ENCODE data around the gene NOB1.

DNA sequence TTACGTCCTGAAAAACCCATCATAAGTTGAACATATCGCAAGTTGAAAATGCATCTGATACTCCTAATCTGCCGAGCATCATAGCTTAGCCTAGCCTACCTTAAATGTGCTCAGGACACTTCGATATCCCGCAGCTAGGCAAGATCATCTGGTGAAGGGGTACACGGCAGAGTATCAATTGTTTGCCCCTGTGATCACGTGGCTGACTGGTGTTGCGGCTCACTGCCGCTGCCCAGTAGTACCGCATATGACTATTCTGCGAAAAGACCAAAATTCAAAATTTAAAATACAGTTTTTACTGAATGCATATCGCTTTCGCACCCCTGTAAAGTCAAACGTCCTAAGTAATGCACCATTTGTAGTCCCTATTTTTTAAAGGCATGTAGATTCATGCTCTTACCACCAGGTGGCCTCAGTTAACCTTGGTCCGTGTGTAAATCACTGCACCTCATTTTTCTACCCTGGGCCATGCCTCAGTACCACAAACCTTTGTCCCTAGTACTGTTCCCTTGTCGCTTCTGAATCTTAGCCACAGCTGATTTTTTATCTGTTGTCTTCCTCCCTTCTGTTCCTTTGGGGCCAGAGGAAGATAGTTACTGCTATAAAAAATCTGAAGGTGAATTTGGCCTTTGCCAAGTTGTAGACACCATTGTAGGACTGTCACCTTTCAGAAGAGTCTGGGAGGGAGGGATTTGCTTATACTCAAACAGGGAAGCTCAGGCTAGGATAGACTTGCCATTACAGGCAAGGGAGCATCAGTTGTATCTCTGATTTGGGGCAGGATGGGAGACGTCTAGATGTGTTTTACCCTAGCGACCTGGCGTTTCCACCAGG lies 41.8 kb upstream of the NOB1 start:
- TF ChIP-seq POLR2A (IDR thresholded peaks at IDR 0.05) (no peak), POLR2AphosphoS5 (IDR thresholded peaks at IDR 0.05) (no peak)
- TF ChIP-seq, protein P1, sequence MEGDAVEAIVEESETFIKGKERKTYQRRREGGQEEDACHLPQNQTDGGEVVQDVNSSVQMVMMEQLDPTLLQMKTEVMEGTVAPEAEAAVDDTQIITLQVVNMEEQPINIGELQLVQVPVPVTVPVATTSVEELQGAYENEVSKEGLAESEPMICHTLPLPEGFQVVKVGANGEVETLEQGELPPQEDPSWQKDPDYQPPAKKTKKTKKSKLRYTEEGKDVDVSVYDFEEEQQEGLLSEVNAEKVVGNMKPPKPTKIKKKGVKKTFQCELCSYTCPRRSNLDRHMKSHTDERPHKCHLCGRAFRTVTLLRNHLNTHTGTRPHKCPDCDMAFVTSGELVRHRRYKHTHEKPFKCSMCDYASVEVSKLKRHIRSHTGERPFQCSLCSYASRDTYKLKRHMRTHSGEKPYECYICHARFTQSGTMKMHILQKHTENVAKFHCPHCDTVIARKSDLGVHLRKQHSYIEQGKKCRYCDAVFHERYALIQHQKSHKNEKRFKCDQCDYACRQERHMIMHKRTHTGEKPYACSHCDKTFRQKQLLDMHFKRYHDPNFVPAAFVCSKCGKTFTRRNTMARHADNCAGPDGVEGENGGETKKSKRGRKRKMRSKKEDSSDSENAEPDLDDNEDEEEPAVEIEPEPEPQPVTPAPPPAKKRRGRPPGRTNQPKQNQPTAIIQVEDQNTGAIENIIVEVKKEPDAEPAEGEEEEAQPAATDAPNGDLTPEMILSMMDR (IDR thresholded peaks at IDR 0.05 in 8 of 11, conservative IDR thresholded peaks at IDR 0.05 in 3 of 11) = peak; percentile 62 to 89 (median 79)
